ENCODE results near the gene MGRN1. TPM values are rescaled to one million over a fixed set of nuclear protein-coding genes. Genes with fewer than 3 reads are reported as not detected.

Gene MGRN1
- total RNA-seq, 1 donor from 2014 or later: 45.3 TPM

DNA sequence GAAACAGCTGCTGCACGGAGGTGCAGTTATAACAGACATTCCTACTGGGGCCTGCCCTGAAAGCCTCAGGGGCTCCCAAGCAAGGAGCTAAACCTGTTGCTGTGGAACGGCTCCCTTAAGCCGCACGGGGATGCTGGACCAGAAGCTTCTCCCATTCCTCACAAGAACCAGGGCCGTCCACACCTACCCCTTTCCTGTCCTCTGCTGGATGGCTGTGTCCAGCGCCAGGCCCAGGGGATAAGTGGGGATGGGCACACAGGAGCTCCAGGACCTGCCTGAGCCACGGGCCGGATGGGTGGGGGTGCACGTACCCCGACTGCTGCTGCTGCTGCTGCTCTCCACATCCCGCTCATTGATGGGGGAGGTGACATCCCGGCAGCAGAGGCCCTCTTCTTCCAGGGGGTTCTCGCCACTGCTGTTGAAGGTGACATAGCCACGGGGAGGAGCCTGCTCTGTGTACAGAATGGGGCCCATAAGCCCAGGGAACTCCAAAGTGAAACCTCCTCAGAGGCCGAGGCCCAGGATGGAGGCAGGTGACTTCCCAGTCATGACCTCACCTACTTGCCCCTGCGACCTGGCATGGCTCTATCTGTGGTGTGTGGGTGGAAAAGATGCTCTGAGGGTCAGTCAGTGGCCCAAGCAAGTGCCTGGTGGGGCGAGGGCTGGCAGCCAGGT is 77.3 kb downstream of the MGRN1 start:
- DNase-seq (ENCODE audit: low spot score): peak; percentile 68
- intact Hi-C loops (cut with DNase I): no loop called here

DNA sequence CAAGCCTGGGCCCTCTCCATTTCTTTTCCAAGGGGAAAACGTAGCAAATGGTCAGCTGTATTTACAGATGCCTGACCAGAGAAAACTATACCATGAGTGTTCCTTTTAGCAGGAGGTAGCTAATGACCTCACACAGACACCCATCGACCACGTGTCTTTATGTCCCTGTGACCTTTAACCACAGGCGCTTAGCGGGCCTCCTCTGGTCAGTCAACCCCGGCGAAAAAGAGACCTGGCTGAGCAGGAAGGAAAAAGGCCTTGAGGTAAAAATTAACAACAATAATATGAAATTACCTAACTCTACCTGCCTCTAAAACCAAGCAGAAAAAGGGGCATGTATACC is 77.8 kb downstream of the MGRN1 start:
- intact Hi-C loops (cut with DNase I): no loop called here
- DNase-seq (ENCODE audit: low spot score): peak; percentile 14

DNA sequence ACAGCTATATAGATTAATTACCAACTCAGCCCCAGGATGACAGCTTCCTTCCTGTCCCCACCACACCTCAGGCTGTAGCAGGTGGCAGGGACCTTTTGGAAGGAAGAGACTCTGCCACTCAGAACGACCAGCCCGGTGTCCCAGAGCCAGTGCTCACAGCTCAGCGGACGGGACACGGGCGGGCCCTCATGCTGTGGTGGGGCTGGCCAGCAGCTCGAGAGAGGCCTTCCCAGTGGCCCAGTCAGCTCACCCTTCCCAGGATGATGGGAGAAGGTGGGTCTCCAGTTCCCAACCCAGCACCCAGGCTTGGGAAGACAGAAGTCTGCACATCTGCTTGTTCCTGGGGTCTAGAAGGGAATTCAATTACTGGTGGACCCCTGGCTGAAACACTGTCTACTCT is 79.3 kb downstream of the MGRN1 start:
- intact Hi-C loops (cut with DNase I): no loop called here
- DNase-seq (ENCODE audit: low spot score): peak; percentile 41

DNA sequence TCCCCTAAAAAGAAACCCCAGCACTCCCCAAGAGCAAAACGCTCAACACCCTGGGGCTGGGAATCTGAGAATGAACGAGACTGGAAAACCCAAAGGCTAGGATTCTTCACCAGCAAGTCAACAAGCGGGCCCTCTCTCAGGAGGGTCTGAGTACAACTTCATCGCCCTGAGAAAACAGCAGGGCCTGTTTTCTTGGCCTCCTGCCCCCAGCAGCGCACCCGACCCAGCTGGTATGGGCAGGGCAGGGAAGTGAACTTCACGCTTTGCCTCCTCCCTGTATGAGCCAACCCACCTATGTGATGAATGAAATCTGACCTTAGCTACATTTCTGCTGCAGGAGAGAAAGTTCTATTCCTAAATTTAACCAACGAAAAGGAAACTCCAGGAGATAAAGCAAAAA is 79.9 kb downstream of the MGRN1 start:
- intact Hi-C loops (cut with DNase I): no loop called here
- peak; percentile 41 for DNase-seq (ENCODE audit: low spot score)

DNA sequence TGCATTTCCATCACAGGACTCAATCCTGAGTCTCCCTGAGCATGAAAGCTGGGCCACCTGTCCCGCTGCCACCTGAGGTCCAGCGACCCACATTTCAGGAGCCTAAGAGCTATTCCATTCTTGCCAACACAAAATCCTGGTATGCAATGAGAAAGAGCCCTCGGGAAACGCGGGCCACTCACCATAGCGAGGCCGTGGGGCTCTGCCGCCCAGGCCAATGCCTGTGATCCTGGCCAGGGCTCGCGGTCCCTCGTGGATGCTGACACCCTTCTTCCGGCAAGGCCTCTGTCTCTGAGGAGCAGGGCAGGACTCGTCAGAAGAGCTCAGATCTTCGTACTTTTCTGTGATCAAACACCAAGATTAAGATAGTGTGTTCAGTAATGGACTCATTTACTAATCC is 80.3 kb downstream of the MGRN1 start:
- DNase-seq (ENCODE audit: low spot score): peak; percentile 38

DNA sequence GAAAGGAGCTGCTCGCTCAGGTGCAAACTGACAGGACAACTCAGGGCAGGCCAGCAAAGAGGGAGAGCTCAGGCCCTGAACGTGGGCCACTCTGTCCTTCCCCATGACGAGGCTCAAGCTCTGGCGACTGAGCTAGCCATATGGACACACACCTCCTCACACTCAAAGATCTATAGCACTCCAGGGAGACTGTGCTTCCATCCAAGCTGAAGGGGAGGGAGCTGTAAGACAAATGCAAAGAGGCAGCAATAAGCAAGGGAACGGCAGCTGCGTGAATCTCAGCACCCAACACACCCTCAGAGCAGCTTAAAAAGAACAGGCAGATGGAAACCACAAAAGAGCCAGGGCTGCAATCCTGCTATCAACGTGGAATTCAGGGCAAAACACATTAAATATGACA is 82.2 kb downstream of the MGRN1 start:
- DNase-seq (ENCODE audit: low spot score): peak; percentile 17
- intact Hi-C loops (cut with DNase I): no loop called here

More for the DNA sequence above, 80.3 kb downstream of the MGRN1 start:
- intact Hi-C loops (cut with DNase I): no loop called here

DNA sequence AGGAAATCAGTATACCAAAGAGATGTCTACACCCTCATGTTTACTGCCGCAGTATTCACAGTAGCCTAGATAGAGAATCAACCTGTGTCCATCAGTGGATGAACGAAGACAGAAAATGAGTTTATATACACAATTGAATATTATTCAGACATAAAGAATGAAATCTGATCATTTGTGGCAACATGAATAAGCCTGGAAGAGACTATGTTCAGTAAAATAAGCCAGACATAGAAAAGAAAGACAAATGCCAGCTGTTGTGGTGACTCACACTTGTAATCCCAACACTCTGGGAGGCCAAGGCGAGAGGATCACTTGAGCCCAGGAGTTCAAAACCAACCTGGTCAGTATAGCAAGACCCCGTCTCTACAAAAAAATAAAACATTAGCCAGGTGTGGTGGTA is 84.9 kb downstream of the MGRN1 start:
- DNase-seq (ENCODE audit: low spot score): peak; percentile 44
- intact Hi-C loops (cut with DNase I): no loop called here

DNA sequence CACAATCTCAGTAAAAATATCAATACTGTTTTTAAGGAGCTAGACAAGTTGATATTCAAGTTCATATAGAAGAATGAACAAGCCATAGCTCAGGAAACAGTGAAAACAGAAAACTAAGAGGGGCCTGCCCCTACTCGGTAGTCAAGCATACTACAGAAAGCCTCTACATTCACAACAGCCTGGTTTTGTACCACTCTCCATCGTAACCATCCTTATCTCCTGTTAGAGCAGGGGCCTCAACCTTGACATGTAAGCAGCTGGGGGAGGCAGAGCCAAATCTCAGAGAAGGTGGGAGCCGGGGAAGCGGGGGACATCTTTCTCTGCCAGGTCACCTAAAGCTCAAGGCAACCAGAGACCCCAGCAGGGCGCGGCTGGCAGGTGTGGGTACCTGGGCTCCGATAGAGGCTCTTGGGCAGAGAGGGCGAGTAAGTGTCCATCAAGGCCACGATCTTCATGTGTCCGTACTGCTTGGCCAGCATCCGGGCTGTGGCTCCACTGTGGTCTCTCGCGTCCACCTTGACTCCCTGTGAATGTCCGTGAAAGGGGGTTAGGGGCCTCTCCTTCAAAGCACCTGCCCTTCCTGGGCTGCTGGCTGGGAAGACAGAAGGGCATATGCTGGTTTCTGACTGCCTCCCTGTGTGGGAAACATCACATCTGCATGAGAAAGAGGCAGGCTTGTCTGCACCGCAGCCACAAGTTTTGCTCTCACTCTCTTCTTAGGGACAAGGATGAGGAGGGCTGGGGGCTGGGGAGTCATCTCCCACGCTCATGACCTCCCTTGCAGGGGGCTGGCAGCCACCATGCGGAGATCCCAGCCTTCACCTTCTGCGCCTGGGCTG is 89.3 kb downstream of the MGRN1 start:
- peak; percentile 63 for DNase-seq (ENCODE audit: low spot score)
- intact Hi-C loops (cut with DNase I): no loop called here

DNA sequence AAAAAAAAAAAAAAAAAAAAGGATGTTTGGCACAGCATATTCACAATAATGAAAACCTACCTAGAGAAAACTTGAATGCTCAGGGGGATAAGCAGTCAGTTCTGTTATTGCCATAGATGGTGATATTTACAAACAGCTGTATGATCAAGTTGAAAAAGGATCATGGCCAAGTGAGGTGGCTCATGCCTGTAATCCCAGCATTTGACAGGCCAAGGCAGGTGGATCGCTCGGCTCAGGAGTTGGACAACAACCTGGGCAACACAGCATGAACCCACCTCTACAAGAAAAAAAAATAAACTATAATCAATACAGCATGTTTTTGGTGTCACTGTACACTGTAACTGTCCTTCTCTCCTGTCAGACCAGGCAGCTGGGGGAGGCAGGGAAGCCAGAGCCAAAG is 90.4 kb downstream of the MGRN1 start:
- intact Hi-C loops (cut with DNase I): no loop called here
- no peak for DNase-seq (ENCODE audit: low spot score)

DNA sequence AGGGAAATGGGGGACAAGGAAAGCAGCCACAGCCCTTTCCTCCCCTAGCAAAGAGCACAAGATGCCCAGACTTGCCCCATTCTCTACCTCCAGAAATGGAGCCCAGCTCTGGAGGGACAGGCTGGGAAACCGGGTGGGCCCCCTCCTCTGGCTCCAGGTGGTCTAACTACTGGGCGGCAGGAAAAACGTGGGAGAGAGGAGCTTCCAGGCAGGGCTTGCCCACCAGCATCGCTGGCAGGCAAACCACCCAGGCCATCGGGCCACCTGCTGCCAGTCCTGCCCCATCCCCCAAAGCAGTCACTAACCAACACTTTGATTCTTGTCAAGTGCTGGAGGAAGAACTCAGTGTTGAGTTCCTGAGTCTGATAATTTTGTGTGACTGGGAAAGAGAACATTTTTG is 93.8 kb downstream of the MGRN1 start:
- DNase-seq (ENCODE audit: low spot score): no peak
- intact Hi-C loops (cut with DNase I): no loop called here

DNA sequence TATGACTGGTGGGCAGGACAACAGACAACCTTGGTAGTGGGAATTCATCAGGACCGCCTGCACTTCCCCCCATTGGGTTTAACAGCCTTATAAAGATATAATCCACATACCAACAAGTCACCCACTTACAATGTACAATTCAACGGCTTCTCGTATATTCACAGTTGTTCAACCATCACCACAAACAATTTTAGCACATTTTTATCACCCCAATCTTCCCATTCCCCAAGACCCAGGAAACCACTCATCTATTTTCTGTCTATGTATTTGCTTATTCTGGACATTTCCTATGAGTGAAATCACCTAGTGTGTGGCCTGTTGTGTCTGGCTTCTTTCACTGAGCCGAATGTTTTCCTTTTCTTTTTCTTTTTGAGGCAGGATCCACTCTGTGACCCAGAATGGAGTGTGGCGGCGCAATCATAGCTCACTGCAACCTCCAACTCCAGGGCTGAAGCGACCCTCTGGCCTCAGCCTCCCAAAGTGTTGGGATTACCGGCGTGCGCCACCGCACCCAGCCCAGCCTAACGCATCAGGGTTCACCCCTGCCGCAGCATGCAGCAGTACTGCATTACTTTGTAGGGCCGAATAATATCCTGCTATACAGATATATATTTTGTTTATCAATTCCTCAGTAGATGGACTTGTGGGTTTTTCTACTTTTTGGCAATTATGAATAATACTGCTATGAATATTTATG is 98.6 kb downstream of the MGRN1 start:
- intact Hi-C loops (cut with DNase I): no loop called here
- no peak for DNase-seq (ENCODE audit: low spot score)

DNA sequence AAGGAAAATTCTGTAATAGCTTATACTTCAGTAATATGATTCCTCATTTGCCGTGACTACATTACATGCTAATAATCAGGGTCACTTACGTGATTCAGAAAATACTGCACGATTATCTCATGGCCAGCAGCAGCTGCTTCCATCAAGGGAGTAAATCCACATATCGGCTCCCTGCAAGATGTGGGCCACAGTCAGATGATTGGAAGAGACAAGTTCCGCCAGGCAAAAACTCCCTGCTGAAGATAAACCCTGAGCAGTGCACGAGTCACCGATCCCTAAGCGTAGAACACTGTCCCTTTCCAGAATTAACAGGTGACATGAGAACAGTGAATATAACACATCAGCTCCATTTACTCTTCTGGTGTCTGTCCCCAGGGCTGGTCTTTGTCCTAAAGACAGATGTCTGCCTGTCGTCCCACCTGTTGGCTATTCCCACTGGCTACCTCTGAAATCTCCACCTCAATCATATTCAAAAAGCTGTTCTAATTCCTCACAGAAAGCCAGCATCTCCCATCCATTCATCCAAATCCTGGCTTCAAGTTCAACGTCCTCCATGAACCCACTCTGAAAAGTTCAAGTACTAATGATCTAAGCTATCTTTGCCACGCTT is 100.1 kb downstream of the MGRN1 start:
- no peak for DNase-seq (ENCODE audit: low spot score)
- intact Hi-C loops (cut with DNase I): no loop called here

DNA sequence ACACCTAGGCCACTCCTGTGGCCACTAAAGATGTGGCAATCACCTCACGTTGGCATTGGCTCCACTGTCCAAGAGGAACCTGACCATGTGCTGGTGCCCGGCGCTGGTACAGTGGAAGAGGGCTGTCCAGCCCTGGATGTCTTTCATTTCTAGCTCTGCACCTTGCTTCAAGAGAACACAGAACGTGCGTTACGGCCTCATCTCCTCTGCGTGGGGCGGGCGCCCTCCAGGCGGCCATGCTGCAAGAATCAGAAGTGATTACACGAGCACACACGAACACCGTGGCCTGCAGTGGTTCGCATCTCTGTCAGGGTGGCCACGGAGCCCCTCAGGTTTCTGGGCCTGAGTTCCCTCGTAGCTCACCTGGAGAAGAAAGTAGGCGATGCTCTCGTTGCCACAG is 102.0 kb downstream of the MGRN1 start:
- no peak for DNase-seq (ENCODE audit: low spot score)
- intact Hi-C loops (cut with DNase I): no loop called here

DNA sequence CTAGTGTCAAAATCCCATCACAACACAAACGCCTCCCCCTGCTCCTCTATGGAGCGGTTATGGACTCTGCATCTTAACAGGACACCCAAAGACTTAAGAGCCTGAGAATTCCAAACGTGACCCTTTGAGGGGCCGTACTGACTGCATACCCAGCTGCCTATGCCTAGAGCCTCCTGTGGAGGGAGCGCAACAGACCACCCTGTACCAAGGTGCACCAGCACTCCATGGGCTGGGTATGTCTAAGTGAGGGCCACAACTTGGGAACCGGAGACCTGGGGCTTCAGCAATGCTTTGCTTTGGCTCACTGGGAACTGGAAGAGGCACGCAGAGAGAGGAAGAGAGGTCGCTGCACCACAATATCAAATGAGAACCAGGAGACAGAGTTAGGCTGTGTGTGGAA is 104.0 kb downstream of the MGRN1 start:
- no peak for DNase-seq (ENCODE audit: low spot score)
- intact Hi-C loops (cut with DNase I): no loop called here

DNA sequence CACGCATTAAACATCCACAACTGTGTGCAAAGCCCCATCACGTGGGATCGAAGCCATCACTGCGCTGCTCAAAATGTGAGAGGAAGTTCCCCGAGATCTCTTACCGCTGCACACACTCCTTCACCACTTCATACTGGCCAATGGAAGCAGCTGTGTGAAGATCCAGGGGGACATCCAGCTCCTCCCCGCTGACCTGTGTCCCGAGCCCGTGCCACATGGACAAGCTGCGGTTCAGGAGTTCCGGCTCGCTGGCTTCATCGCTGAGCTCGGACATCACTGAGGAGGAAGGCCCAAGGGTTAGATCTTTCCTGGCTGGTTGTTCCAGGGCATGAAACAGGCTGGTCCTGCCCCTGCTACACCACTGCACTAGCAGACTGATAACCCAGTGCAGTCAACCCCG is 105.2 kb downstream of the MGRN1 start:
- intact Hi-C loops (cut with DNase I): loop anchor here (10.0 kb wide), 3 partner anchors 75 to 225 kb away; partner anchors contain the start of genes GLYR1, ROGDI, SEC14L5 and UBN1
- no peak for DNase-seq (ENCODE audit: low spot score)

DNA sequence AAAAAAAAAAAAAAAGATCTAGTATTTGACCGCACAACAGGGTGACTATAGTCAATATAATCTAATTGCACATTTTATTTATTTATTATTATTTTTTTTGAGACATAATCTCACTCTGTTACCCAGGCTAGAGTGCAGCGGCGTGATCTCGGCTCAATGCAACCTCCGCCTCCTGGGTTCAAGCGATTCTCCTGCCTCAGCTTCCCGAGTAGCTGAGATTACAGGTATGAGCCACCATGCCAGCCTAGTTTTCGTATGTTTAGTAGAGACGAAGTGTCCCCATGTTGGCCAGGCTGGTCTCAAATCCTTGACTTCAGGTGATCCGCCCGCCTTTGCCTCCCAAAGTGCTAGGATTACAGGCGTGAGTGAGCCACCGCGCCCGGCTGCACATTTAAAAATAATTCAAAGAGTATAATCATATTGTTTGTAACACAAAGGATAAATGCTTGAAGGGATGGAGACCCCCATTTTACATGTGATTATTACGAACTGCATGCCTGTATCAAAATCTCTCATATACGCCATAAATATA is 108.7 kb downstream of the MGRN1 start:
- no peak for DNase-seq (ENCODE audit: low spot score)
- intact Hi-C loops (cut with DNase I): loop anchor here (10.0 kb wide), 3 partner anchors 72 to 222 kb away; partner anchors contain the start of genes GLYR1, ROGDI, SEC14L5 and UBN1

DNA sequence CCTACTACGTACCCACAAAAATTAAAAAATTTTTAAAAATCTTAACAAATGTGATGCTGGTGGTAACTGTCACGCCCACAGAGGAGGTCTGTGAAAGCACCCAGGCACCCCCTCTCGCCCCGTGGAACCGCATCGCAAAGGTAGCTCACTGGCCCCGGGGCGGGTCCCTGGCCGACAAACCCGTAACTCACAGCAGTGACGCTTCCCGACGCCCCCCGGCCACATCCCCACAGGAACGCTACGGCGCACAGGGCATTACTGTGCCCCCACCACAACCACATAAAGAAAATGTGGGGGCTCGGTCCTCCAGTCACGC is 109.1 kb downstream of the MGRN1 start:
- intact Hi-C loops (cut with DNase I): loop anchor here (2.0 to 10.0 kb wide), 4 partner anchors 35 to 221 kb away; partner anchors contain the start of genes GLYR1, ROGDI, SEC14L5 and UBN1
- no peak for DNase-seq (ENCODE audit: low spot score)

DNA sequence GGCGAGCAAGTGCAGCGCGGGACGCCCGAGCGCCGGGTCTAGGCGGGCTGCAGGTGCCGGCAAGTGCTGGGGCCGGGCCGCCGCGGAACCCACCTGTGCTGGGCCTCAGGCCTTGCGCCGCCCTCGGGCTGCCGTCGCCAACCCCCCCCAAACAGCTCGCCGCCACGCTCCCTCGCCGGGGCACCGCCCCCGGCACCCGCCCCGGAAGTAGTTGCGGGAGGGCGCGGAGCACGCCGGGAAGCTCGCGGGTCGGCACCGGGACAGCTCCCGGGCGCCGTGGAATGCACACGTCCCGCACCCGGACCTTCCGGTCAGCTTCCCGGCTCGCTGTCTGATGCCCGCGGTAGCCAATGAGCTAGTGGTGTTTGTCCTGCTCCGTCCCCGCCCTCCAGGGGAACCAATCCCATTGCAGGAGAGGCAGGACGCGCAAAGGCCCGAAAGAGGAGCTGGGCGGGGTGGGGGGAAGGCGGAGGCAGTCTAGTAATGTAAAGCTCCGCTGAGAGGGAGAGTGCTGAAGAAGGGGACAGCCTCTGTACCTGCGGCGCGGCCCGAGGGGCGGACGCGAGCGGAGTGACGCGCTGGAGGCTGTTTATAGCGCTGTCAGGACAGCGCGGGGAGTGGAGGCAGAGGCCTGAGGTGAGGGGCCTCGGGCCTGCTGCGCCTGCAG is 109.6 kb downstream of the MGRN1 start, which contains the start of the genes ANKS3 and DNAAF8:
Gene ANKS3 (minus strand): TSS at position 209 of the 667 bp plus-strand sequence. CDS start 4,122 bp downstream, outside the sequence.
Gene DNAAF8 (plus strand): TSS at position 475 of the 667 bp plus-strand sequence. CDS start 1,978 bp downstream, outside the sequence.
- intact Hi-C loops (cut with DNase I): loop anchor here (2.0 to 10.0 kb wide), 4 partner anchors 35 to 221 kb away; partner anchors contain the start of genes GLYR1, ROGDI, SEC14L5 and UBN1
- DNase-seq (ENCODE audit: low spot score): peak; percentile 97

Measured in cardiac septum (tissue), 1 donor.